Right atrium auricular region (tissue), 2 donors: Measurements from ENCODE around the gene PPP2R3B. TPM values are rescaled to one million over a fixed set of nuclear protein-coding genes. Genes with fewer than 3 reads are reported as not detected.

ENCODE experiments used
- DNase-seq: peaks from one replicate; pipeline ENCODE4 v3.0.0-alpha.2; 2019; ENCODE audit warnings: low spot score
- H3K27ac ChIP-seq, 2 donors: fragments of 200-600 bp; sonication (generic); 1 replicate in 1 of 2; 2 replicates in 1 of 2; pipeline ENCODE4 v1.5.1; 2016 to 2019
- H3K27me3 ChIP-seq, 2 donors: fragments of 200-600 bp; sonication (generic); one replicate each; pipeline versions ENCODE4 v1.5.1 to v1.6.0; 2017 to 2019
- H3K36me3 ChIP-seq: fragments of 200-600 bp; sonication (generic); one replicate; pipeline ENCODE4 v1.5.1; 2016
- H3K4me1 ChIP-seq, 2 donors: fragments of 200-600 bp; sonication (generic); one replicate each; pipeline versions ENCODE4 v1.5.1 to v1.6.0; 2017 to 2019
- H3K4me3 ChIP-seq, 2 donors: fragments of 200-600 bp; sonication (generic); 1 replicate in 1 of 2; 2 replicates in 1 of 2; pipeline ENCODE4 v1.5.1; 2017 to 2019; ENCODE audit warnings: mild to moderate bottlenecking in 1 of 2, moderate library complexity in 1 of 2
- H3K9me3 ChIP-seq, 2 donors: fragments of 200-600 bp; sonication (generic); one replicate each; pipeline ENCODE4 v1.5.1; 2019
- CTCF ChIP-seq, 2 donors: fragments of 200-600 bp; sonication (generic); IDR thresholded peaks; one replicate each; pipeline ENCODE4 v1.5.1; 2019; ENCODE audit warnings: antibody characterized with exemption in 2 of 2
- total RNA-seq, 2 donors: library from RNA; depleted of rRNA; stranded (reverse); fragments of >200 nt; gene quantifications; one replicate each; pipeline ENCODE4 v1.1.0, GENCODE V29; 2016

Gene PPP2R3B
- total RNA-seq, 2 donors from 2014 or later, result 58.6 to 70.1 TPM

DNA sequence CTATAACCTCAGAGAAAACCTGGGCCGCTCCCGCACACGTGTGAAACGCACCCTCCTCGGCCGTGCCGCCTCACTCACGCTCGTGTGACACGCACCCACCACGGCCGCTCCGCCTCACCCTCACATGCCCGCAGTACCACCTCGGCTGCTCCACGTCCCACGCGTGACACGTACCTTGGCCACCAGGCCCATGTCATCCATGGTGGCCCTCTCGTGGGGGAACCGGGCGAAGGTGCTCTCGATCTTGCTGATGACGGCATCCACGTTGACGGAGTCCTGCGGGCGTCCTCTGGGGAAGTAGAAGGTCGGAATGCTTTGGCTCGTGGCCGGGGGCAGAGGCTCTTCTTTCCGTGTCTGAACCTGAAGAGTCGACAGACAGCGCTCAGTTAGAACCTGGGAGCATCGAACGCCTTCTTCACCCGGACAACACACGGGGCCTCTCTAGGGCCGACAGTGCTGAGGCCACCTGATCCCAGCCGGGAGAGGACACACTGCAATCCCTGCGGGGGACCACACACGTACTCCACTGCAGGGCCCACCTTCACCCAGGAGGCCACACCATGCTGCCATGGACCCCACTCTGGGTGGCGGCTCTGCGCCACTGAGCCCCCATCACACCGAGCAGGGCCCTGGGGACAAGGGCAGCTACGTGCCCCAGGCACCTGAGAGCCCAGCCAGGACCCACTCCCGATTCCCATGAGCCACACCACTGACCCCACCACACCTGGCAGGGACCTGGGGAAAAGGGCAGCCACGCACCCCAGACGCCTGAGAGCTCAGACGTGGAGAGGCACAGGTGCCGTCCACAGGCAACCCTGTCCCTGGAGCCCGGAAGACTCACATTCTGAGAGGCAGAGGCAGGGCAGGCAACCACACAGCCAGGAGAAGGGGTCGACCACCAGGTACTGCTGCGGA is 25.2 kb downstream of the PPP2R3B start:
- Histone ChIP-seq H3K27ac (no peak overlapping the region), H3K9me3 (peaks cover 0 to 20% of the 10 kb centered on the region in 2 donors), H3K4me1 (no peaks in the 10 kb centered on the region), H3K36me3 (peaks cover 31% of the 10 kb centered on the region), H3K27me3 (no peaks in the 10 kb centered on the region), H3K4me3 (no peak overlapping the region)
- no peak for DNase-seq
- no peak for TF ChIP-seq CTCF (IDR thresholded peaks at IDR 0.05)

GRCh38 chrX:360496-361150 is 26.1 kb downstream of the PPP2R3B start:
- Histone ChIP-seq H3K27ac (no peak overlapping the region), H3K9me3 (peaks cover 0 to 20% of the 10 kb centered on the region in 2 donors), H3K4me3 (no peak overlapping the region), H3K4me1 (no peaks in the 10 kb centered on the region), H3K27me3 (no peaks in the 10 kb centered on the region), H3K36me3 (peaks cover 31% of the 10 kb centered on the region)
- no peak for TF ChIP-seq CTCF (IDR thresholded peaks at IDR 0.05)
- DNase-seq, result no peak

DNA sequence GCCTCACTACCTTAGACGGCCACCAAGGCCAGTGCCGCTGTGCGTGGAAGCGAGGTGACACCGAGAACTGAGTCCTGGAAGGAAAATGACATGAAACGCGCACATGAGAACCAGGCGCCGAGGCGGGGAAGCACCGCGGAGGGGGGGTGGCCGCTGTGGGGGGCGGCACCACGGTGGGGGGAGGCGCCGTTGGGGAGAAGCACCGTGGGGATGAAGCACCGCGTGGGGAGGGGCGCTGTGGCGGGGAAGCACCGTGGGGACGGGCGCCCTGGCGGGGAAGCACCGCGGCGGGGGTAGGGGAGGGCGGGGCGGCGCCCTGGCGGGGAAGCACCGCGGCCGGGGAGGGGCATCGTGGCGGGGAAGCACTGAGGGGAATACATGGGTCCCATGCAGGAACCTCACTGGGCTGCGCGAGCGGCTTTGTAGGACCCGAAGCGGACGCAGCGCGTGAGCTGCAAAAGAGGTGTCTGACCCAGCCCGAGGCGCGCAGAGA is 28.0 kb downstream of the PPP2R3B start:
- Histone ChIP-seq H3K9me3 (peaks cover 0 to 20% of the 10 kb centered on the region in 2 donors), H3K27me3 (no peaks in the 10 kb centered on the region), H3K36me3 (peaks cover 31% of the 10 kb centered on the region), H3K4me3 (no peak overlapping the region), H3K27ac (no peak overlapping the region), H3K4me1 (no peaks in the 10 kb centered on the region)
- no peak for DNase-seq
- TF ChIP-seq CTCF (IDR thresholded peaks at IDR 0.05), result no peak

DNA sequence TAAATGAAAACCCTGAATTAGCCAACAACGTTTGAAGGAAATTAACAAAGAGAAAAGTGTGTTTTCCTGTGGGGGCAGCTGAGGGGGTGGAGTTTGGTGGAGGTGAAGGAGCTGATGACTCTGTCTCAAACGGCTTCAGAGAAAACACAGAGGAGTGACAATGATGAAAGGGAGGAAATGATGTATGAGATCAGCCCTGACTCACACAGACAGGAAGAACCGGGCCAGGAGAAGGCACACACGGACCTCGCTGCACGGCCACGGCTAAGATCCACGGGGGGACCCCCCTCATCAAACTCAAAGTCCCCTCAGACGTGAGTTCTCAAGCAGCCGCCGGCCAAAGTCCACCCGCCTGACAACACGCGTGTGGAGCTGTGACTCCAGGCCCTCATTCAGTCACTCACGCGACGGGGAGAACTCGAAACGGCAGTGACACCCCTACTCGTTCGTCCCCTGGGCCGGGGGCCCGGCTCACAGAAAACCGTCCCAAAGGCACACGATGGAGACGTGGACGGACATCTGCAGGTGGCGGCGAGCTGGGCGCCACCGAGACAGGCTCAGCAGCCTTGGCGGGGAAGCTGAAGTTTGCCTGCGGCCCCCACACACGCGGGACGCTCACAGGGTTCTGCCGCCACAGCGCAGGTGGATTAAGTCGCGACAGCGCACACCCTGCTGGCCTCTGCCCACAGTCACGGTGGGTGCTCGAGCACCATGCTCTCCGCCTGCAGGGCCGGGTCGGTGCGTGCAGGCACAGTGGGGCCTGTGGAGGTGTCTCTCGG is 28.8 kb downstream of the PPP2R3B start:
- Histone ChIP-seq H3K36me3 (peaks cover 31% of the 10 kb centered on the region), H3K4me3 (no peak overlapping the region), H3K9me3 (peaks cover 0 to 20% of the 10 kb centered on the region in 2 donors), H3K4me1 (no peaks in the 10 kb centered on the region), H3K27me3 (no peaks in the 10 kb centered on the region), H3K27ac (no peak overlapping the region)
- no peak for TF ChIP-seq CTCF (IDR thresholded peaks at IDR 0.05)
- no peak for DNase-seq

DNA sequence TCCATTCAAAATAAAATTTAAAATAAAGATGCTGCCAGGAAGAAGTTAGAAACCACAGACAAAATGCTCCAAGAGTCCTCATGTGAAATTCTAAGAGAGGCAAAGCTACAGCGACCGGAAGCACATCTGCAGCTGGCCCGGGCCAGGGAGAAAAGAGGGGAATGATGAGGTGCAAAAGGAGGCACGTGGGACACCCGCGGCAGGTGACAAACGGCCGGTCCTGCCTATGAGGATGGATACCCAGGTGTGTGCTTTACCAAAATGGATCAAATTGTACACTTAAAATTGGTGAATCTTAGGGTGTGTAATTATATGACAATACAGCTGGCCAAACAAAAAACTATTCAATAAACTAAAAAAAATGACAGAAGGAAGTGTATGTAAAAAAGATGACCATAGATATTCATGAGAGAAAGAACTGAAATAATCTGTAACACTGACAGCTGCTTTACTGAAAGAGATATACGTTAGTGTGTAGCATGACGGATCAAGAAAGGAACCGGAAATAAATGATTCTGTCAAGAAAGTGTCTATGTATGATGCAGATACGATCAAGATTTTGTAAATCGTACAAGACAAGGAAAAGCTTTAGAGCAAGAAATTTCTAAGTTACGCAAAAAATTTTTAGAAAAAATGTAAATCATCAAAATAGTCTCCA is 29.5 kb downstream of the PPP2R3B start:
- H3K27me3 ChIP-seq, result no peaks in the 10 kb centered on the region

More for the DNA sequence above, 29.5 kb downstream of the PPP2R3B start:
- no peak for TF ChIP-seq CTCF (IDR thresholded peaks at IDR 0.05)
- no peak overlapping the region for H3K27ac ChIP-seq
- DNase-seq, result no peak
- peaks cover 31% of the 10 kb centered on the region for H3K36me3 ChIP-seq
- no peak overlapping the region for H3K4me3 ChIP-seq
- no peaks in the 10 kb centered on the region for H3K4me1 ChIP-seq
- H3K9me3 ChIP-seq, result peaks cover 0 to 20% of the 10 kb centered on the region in 2 donors
